GM19328 (cell line): ENCODE measurements around the gene NKAPL.
"Not testable (repeated sequence)": the region's sequence is repeated elsewhere in the genome, so short reads cannot be mapped to it uniquely, and the experiment has no call there.

Experiments
- ATAC-seq: cut with Tn5 transposase; IDR thresholded peaks from one replicate; pipeline ENCODE4 v1.9.1; 2021; ENCODE audit warnings: mild to moderate bottlenecking, moderate library complexity; ENCODE audit not compliant: unreplicated experiment

Gene NKAPL

DNA sequence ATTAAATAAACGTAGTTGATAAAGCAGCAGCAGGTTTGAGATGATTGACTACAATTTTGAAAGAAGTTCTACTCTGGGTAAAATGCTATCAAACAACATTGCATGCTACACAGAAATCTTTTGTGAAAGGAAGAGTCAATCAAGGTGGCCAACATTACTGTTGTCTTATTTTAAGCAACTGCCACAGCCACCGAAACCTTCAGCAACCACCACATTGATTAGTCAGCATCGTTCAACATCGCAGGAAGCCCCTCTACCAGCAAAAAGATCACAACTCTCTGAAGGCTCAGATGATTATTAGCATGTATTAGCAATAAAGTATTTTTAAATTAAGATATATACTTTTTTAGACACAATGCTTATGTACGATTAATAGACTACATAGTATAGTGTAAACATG lies 36.2 kb downstream of the NKAPL start:
- no peak for ATAC-seq

DNA sequence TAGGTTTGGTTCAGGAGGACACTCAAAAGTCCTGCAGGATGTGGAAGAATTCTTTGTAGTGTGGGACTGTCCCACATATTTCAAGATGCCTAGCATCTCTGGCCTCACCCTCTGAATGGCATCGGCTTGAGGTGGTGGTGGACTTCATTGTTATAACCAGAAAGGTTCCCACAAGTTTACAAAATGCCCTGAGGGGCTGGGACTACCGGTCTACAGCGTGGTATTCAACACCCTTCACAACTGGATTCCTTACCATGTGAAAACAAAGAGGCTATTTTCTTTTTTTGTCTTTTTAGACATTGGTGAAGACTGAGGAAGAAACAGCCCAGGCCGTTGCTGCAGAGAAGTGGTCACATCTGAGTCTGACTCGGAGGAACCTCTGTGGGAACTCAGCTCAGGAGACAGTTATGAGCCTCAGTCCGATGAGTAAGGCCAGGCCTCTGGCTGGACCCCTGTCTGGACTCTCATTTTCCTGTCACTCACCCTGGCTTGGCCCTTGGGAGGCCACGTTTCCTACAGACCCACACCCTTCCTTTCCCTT lies 37.5 kb downstream of the NKAPL start:
- no peak for ATAC-seq

DNA sequence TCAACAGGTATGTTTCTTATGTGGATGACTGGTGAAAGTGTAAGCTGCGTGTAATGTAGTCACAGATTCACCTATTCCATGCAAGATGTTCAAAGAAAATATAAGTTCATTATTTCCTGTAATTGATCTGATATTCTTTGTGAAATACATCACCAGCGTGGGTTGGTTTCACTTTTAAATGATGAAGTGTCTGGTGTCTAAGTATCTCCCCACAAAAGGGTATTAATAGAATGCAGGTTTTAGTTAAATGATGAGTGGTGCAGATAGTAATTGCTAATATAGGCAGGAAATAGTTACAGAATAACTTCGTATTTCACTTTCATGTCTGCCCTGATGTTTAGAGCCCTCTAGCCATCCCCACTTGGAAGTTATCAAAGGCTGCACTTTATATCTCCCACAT lies 44.5 kb downstream of the NKAPL start:
- ATAC-seq: peak; percentile 79

DNA sequence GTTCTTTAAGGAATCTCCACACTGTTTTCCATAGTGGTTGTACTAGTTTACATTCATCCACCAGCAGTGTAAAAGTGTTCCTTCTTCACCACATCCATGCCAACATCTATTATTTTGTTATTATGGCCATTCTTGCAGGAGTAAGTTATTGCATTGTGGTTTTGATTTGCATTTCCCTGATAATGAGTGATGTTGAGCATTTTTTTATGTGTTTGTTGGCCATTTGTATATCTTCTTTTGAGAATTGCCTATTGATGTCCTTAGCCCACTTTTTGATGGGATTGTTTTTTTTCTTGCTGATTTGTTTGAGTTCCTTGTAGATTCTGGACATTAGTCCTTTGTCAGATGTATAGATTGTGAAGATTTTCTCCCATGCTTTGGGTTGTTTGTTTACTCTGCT lies 47.3 kb downstream of the NKAPL start:
- ATAC-seq: not testable (repeated sequence)
